T-helper 2 cell treated with Interferon-gamma antibody and Interleukin-4, amounts not matched to agents 100 ng/mL and 5 ng/mL, for 36 hours (primary cell): Measurements from ENCODE around the gene ZBTB33. TPM values are rescaled to one million over a fixed set of nuclear protein-coding genes. Genes with fewer than 3 reads are reported as not detected.

Source experiments
- intact Hi-C: fragments of 100-400 bp; cut with micrococcal nuclease; formaldehyde crosslinking; loops from one replicate; pipeline ENCODE4 v1.15.1; 2023
- total RNA-seq: library from RNA; stranded (reverse); gene quantifications from 2 replicates; pipeline ENCODE4 v1.2.3, GENCODE V29; 2022

ZBTB33 gene
- total RNA-seq, 1 donor from 2014 or later: 12.6 TPM

GRCh38 chrX:120304256-120304655 lies 53.6 kb downstream of the ZBTB33 start:
- intact Hi-C loops: loop anchor here (10.0 kb wide), 1 partner anchor 181 kb away; no protein-coding TSS in a partner anchor

- intact Hi-C loops: loop anchor here (5.0 to 10.0 kb wide), 2 partner anchors 152 to 179 kb away; no protein-coding TSS in a partner anchor
Measured at GRCh38 chrX:120305531-120306141, 55.0 kb downstream of the ZBTB33 start.

GRCh38 chrX:120306630-120307029 lies 56.0 kb downstream of the ZBTB33 start:
- intact Hi-C loops: loop anchor here (5.0 to 10.0 kb wide), 2 partner anchors 151 to 178 kb away; no protein-coding TSS in a partner anchor

Other genes starting within 250 kb of the ZBTB33 start
- gene RHOXF2B, start 173.1 kb upstream of the ZBTB33 start, total RNA-seq: not detected in 2 replicates
- gene RHOXF1, start 134.9 kb upstream of the ZBTB33 start, total RNA-seq: not detected in 2 replicates
- not detected in 2 replicates for gene RHOXF2, start 92.2 kb upstream of the ZBTB33 start, total RNA-seq
- gene TMEM255A, start 60.6 kb downstream of the ZBTB33 start, total RNA-seq: not detected in 2 replicates
- not detected in 2 replicates for gene ATP1B4, start 111.3 kb downstream of the ZBTB33 start, total RNA-seq
- 51.9 and 54.6 TPM in 2 replicates for gene LAMP2, start 218.5 kb downstream of the ZBTB33 start, total RNA-seq